GM21723 (cell line): ENCODE data around the gene PCMT1.
"Not testable (repeated sequence)": the region's sequence is repeated elsewhere in the genome, so short reads cannot be mapped to it uniquely, and the experiment has no call there.

Source experiments
- ATAC-seq: cut with Tn5 transposase; IDR thresholded peaks from one replicate; pipeline ENCODE4 v1.9.1; 2021; ENCODE audit warnings: mild to moderate bottlenecking, moderate library complexity; ENCODE audit not compliant: unreplicated experiment

The PCMT1 gene

GRCh38 chr6:149749594-149750135 is at the start of gene PCMT1:
TSS of gene PCMT1 (plus strand) at chr6:149749741. CDS start at chr6:149749902, 161 bp downstream.
- peak; percentile 85 for ATAC-seq

DNA sequence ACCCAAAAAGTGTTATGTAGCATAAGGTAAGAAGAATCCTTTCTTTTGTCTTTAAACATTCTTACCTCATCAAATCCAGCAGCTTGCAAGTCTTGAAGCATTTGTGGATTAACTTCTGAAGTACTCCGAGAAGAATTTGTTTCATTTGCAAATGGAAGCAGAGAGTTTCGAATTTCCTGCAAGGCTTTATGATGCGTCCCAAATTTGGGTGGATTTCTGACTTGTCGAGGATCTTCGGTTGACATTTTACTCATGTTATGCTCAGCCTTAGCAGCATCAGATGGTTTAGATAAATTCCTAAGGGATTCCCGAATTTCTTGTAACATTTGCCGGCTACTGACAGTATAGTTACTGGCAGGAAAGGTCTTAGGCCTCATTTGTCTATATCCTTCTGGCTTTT is 47.8 kb upstream of the PCMT1 start:
- no peak for ATAC-seq

DNA sequence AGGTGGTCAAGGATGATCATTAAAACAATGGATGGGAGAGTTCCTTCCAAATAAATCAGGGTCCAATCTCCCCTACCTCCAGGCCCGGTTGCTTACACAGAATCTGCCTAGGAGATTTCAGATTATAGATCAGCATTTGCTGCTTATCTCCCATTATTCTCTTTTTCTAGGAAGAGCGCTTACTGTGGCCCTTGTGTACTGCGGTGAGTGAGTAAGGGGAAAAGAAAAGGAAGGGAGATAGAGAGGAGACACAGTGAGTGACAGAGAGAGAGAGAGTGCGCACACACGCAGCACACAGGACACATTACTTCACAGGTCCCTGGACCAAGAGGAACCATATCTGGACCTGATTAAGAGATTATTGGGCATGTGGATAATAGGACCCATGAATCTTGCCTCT is 37.8 kb upstream of the PCMT1 start:
- ATAC-seq: no peak

GRCh38 chr6:149714442-149714841 is 35.1 kb upstream of the PCMT1 start:
- ATAC-seq: no peak

GRCh38 chr6:149716181-149716963 is 33.2 kb upstream of the PCMT1 start:
- ATAC-seq: no peak

GRCh38 chr6:149717255-149717587 is 32.3 kb upstream of the PCMT1 start:
- ATAC-seq: peak; percentile 14

- ATAC-seq: peak; percentile 88
Measured at GRCh38 chr6:149717588-149718458, 31.7 kb upstream of the PCMT1 start, which contains the start of gene LATS1. TSS of gene LATS1 (minus strand) at chr6:149718101. CDS start at chr6:149702126, 15,975 bp downstream.

GRCh38 chr6:149719531-149719930 is 30.0 kb upstream of the PCMT1 start:
- ATAC-seq: no peak

- no peak for ATAC-seq
Measured at GRCh38 chr6:149723262-149723661, 26.3 kb upstream of the PCMT1 start.

DNA sequence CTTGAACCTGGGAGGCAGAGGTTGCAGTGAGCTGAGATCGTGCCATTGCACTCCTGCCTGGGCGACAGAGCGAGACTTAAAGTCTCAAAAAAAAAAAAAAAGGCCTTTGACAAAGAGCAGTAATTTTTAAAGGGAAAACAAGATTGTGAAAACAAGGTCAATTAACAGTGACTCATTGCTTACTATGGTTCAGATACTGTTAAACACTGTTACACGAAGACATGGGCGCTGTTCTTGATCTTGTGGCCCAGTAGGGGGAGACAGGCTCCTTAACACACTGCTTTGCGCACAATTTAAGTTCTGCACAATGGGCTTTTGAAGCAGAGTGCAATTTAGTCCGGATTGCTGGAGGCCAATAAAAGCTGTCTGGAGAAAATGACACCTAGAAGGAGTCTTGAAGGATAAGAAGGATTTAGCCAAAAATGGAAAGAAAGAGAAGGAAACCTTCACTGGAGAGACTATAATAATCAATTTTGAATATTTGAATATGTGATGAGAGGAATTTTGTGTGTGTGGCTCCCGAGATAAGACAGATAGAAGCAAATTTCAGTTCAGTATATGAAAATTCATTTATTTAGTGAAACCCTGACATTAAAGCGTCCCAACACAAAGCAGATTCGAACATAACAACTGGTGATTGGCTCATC is 25.6 kb upstream of the PCMT1 start:
- ATAC-seq: no peak

- no peak for ATAC-seq
Measured at GRCh38 chr6:149725785-149726184, 23.8 kb upstream of the PCMT1 start.

- no peak for ATAC-seq
Measured at GRCh38 chr6:149727793-149728498, 21.6 kb upstream of the PCMT1 start.

DNA sequence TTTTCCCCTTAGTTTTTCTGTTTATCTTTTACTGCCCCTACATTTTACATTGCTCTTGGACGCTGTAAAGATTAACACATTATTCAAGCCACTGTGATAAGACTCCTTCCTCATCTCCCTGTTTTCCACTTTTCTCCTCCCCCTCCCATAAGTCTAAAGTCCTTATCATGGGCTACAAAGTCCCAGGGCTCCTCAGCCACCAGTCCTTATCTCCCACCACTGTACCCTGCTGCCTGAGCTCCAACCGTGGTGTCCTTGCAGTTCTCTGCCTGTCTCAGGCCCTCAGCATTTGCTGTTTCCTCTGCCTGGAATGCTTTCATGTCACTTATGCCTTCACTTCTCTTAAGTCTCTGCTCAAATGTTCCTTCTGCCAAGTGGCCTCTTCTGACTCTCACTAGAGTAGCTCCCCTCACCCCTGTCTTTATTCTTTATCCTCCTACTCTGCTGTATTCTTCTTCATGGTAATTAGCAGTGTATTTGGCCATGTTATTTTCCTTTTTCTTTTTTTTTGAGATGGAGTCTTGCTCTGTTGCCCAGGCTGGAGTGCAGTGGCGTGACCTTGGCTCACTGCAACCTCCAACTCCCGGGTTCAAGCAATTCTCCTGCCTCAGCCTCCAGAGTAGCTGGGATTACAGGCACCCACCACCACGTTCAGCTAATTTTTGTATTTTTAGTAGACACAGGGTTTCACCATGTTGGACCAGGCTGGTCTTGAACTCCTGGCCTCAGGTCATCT is 20.9 kb upstream of the PCMT1 start:
- no peak for ATAC-seq

- ATAC-seq: no peak
Measured at GRCh38 chr6:149729824-149730223, 19.7 kb upstream of the PCMT1 start.

DNA sequence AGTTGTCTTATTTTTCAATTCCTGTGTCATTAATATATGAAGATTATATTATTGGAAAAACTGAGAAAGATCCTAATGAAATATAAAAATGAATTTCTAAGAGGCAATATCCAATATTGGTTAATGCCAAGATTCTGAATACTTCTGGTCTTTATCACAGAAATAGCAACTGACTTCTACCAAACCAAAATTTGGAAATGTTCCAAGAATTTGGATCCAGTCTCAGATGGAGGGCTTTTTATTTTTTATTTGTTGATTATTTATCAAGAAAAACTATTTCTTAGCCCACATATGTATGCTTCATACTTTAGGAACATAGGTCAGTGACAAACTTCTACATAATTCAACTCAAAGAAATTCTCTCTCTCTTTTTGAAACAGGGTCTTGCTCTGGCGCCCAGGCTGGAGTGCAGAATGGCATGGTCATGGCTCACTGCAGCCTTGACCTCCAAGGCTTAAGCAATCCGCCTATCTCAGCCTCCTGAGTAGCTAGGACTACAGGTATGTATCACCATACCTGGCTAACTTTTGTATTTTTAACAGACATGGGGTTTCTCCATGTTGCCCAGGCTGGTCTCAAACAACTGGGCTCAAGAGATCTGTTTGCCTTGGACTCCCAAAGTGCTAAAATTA is 16.3 kb upstream of the PCMT1 start:
- ATAC-seq: no peak

DNA sequence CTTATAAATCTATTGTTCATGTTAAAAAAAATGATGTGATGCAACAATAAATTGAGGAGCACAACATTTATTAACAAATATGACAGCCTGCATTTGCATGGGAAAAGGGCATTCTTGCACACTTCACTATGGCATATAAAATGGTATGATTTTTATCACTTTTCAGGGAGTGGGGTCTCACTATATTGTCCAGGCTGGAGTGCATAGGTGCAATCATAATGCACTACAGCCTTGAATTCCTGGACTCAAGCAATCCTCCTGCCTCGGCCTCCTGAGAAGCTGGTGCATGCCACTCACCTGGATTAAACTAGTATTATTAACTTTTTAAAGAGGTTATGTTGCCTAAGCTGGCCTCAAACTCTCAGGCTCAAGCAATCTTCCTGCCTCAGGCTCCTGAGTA is 14.6 kb upstream of the PCMT1 start:
- no peak for ATAC-seq

GRCh38 chr6:149745252-149745651 is 4.3 kb upstream of the PCMT1 start:
- ATAC-seq: not testable (repeated sequence)

GRCh38 chr6:149746147-149746946 is 3.2 kb upstream of the PCMT1 start, which contains the start of gene NUP43:
TSS of gene NUP43 (minus strand) at chr6:149746529. CDS start at chr6:149746495, 34 bp downstream.
- peak; percentile 54 for ATAC-seq
